PC-3 (cell line): ENCODE results near the gene CCDC80.

Experiments
- CTCF ChIP-seq: fragments of 300-600 bp; sonication (generic); conservative IDR thresholded peaks from 2 replicates; pipeline ENCODE4 v1.5.1; 2017; ENCODE audit warnings: antibody characterized with exemption, low read depth, mild to moderate bottlenecking, low read length
- EZH2 ChIP-seq: fragments of 300-600 bp; sonication (generic); IDR thresholded peaks from one replicate; pipeline ENCODE4 v1.6.1; 2017; ENCODE audit warnings: antibody characterized with exemption, mild to moderate bottlenecking, low read length; ENCODE audit not compliant: unreplicated experiment
- EZH2phosphoT487 ChIP-seq: fragments of 300-600 bp; sonication (generic); IDR thresholded peaks from 2 replicates; pipeline ENCODE4 v1.6.1; 2018; ENCODE audit warnings: mild to moderate bottlenecking, antibody characterized with exemption, low read length, borderline replicate concordance

DNA sequence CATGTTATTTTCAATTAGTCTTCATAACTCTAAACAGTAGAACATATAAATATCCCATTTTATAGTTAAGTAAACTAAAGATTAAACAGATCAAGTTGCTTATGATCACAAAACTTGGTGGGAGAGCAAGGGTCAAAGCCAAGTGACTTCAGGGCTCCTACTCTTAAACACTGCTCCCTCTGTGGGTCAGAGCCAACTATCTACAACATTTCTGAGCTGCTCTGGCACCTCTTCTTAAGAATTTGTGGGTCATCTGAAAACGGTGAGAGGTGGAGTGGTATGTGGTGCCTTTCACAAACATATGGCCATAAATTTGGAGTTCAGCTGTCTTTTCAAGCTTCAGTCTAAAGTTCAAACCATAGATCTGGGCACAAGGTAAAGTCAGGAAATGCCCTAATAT, 90.1 kb downstream of the CCDC80 start:
- no peak; the same call in 1 of the 2 replicates for TF ChIP-seq CTCF
- no peak for TF ChIP-seq EZH2
- TF ChIP-seq EZH2phosphoT487, result no peak
